ENCODE data around the gene PSTK.

PSTK gene, protein sequence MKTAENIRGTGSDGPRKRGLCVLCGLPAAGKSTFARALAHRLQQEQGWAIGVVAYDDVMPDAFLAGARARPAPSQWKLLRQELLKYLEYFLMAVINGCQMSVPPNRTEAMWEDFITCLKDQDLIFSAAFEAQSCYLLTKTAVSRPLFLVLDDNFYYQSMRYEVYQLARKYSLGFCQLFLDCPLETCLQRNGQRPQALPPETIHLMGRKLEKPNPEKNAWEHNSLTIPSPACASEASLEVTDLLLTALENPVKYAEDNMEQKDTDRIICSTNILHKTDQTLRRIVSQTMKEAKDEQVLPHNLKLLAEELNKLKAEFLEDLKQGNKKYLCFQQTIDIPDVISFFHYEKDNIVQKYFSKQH

GRCh38 chr10:122980209-122981065, at the start of gene PSTK:
PSTK (plus strand) TSS chr10:122980401; CDS start chr10:122980480, 79 bp downstream.
- peak; percentile 82 for DNase-seq (ENCODE audit: low read depth)

DNA sequence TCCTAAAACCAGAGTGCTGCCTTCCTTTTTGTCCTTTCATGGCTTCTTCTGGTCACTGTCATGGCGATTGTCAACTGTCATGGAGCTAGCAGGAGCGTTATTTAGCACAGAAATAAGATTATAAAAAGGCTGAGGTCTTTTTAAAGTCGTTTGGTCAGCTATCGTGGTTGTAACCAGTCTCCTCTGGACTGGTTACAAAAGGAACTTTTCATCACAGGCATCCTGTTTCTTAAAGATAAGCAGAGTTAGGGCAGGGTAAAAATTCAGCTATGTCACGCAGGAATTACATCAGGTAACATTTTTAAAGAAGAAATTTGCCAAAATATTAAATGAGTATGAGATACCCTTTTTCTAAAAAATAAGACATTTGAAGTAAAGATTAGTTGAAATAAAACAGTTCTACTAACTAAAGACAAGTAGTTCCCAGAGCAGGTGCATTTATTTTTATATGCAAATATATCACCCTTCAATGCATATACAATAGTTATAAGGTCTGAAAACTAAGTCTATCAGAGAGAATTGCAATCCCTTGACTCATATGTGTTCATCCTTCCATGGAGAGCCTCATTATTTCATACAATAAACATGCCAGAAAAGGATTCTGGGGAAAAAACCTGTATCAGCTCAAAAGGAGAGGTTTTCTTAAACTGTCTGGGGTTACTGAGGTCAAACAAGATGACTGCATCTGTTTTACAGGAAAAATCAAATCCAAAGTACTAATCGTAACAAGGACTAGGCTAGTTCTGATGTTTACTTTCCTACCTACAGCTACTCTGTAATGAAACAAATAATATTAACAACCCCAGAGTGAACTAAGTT, 48.9 kb upstream of the PSTK start:
- no peak for DNase-seq (ENCODE audit: low read depth)

- DNase-seq (ENCODE audit: low read depth): no peak
Measured at GRCh38 chr10:122939133-122939855, 40.9 kb upstream of the PSTK start.

GRCh38 chr10:122939856-122940543, 40.2 kb upstream of the PSTK start:
- DNase-seq (ENCODE audit: low read depth): no peak

DNA sequence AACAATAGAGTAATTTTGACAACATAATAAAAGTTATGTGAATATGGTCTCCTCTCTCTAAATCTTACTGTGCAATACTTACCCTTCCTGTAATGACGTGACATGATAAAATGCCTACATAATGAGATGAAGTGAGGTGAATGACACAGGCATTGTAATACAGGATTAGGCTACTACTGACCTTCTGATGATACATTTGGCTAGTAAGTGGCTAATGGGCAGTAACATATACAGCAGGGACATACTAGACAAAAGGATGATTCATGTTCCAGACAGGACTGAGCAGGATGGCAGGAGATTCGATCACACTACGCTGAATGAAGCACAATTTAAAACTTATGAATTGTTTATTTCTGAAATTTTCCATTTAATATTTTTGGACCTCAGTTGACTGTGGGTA, 30.9 kb upstream of the PSTK start:
- no peak for DNase-seq (ENCODE audit: low read depth)

- peak; percentile 96 for DNase-seq (ENCODE audit: low read depth)
Measured at GRCh38 chr10:122953902-122954730, 26.1 kb upstream of the PSTK start, which contains the start of gene C10orf88. C10orf88 (minus strand) TSS chr10:122954227; CDS start chr10:122954178, 49 bp downstream.

GRCh38 chr10:122954731-122955050, 25.5 kb upstream of the PSTK start:
- no peak for DNase-seq (ENCODE audit: low read depth)

DNA sequence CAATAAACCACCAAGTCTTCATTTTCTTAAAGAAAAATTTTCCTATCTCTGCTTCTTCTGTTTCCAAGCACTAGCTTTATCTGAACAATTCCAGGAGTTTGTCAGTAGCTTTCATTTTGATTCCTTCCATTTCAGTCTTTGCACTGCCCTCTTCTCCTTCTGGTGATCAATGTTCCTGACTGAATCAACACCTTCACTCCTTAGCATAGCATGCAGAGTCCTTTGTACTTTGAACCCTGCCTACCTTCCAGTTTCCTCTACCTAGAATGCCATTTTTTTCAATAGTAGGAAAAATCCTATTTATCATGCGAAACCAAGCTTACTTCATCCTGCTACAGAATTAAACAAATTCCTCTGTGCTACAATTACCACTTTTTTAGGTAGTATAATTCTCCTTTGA, 24.3 kb upstream of the PSTK start:
- DNase-seq (ENCODE audit: low read depth): no peak

DNA sequence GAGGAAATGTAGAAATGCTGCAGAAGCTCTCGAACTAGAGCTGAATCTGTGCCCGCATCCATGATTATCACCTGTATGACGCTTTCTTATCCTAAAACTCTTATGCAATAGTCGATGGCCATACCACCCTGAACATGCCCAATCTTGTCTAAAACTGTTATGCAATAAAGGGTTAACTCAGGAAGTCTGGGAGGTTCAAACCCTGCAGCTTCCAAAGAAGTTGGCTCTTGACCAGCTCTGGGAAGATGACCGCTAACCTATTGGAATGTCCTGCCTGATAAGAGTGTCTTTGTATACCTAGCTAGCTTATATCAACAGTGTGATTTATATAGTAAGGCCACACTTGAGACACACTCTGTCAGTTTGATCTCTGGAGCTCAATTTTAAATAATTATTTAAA, 22.7 kb upstream of the PSTK start:
- DNase-seq (ENCODE audit: low read depth): no peak

DNA sequence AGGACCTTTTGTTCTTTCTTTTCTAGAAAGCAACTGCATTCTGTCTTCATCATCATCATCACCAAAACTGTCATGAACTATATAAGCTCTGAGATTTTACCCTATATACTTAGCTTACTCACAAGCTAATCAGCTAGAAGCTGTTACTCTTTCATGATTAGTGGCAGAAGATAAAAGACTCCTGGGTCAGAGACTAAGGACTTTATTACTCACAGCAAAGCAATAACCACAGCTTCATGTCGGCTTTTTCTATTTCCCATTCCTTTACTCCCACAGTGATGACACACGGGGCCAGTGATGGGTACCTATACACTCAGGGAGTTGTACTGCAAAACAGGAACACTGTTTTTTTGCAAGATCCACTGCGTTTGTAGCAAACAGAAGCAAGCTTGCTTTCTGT, 17.8 kb upstream of the PSTK start:
- no peak for DNase-seq (ENCODE audit: low read depth)

GRCh38 chr10:122966879-122967278, 13.3 kb upstream of the PSTK start:
- DNase-seq (ENCODE audit: low read depth): no peak

GRCh38 chr10:122968698-122969097, 11.5 kb upstream of the PSTK start:
- DNase-seq (ENCODE audit: low read depth): no peak

DNA sequence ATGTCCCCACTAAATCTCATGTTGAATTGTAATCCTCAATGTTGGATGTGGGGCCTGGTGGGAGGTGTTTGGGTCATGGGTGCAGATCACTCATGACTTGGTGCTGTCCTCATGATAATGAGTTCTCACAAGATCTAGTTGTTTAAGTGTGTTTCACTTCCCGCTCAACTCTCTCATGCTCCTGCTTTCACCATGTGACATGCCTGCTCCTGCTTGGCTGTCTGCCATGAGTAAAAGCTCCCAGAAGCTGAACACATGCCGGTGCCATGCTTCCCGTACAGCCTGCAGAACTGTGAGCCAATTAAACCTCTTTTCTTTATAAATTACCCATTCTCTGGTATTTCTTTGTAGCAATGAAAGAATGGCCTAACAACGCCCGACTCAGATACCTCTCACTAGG, 6.2 kb upstream of the PSTK start:
- DNase-seq (ENCODE audit: low read depth): no peak

DNA sequence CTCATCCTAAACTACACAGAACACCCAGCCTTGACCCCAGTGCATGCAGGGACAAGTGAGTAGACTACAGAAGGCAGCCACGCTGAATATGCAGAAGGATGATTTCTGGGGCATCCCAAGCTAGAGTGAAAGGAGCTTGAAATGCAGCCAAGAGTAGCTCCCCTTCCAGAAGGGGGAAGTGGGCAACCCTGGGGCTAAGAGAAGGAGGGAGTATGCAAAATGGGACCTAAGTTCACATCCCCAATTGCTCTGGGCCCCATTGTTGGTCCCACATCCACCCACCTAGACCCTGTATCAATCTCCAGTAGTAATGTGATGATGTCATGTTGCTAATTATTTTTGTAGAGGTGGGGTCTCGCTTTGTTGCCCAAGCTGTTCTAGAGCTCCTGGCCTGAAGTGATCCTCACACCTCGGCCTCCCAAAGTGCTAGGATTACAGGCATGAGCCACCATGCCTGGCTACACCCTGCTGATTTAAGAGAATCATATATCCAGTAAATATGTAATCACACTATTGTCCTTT, 5.6 kb upstream of the PSTK start:
- DNase-seq (ENCODE audit: low read depth): no peak

- no peak for DNase-seq (ENCODE audit: low read depth)
Measured at GRCh38 chr10:122981066-122981464, 864 bp downstream of the PSTK start.

GRCh38 chr10:122983898-122984297, 3.7 kb downstream of the PSTK start:
- DNase-seq (ENCODE audit: low read depth): no peak

DNA sequence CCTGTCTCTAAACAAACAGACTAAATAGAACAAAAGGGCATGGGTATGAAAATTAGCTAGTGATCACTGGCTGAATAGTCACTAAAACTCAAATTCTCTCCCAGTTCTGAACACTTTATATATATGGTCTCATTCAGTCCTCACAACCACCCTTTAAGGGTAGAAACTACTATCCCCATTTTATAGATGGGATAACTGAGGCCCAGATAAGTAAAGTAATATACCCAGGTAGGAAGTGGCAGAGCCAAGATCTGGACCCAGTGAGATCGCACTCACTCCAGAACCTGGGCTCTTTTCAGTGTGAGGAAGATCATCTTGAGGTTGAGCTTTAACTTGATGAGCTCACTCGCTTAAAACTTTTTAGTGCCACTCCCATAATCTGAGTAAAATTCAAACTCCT, 4.5 kb downstream of the PSTK start:
- no peak for DNase-seq (ENCODE audit: low read depth)

DNA sequence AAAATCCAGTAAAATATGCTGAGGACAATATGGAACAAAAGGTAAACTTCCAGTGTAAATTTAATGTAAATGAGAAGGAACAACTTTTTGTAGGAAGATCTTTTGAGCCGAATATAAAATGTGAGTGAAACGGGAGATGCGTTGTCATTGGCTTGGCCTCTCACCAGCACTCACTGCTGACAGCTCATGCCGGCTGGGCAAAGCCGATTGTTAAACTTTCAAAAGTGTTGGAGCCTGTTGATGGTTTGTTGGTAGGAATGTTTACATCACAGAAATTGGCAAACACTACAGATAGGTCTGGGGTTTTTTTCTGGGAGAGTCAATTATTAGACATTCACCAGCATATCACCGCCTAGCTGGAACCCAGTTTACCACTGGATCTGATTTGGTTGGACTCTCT, 6.1 kb downstream of the PSTK start:
- DNase-seq (ENCODE audit: low read depth): no peak

GRCh38 chr10:122988501-122988900, 8.3 kb downstream of the PSTK start:
- no peak for DNase-seq (ENCODE audit: low read depth)

- DNase-seq (ENCODE audit: low read depth): no peak
Measured at GRCh38 chr10:122990278-122990677, 10.1 kb downstream of the PSTK start.
